SK-N-SH treated with all-trans-retinoic acid at 6 μM for 48 hours (cell line): ENCODE data around the gene PDE6A.

ENCODE experiments used
- ATAC-seq: fragments of 200-7000 bp; cut with Tn5 transposase; 3 replicates; pipeline ENCODE4 v1.9.1; 2020; ENCODE audit warnings: mild to moderate bottlenecking, moderate library complexity
- ARNTL ChIP-seq: fragments of 450-650 bp; formaldehyde crosslinking; IDR thresholded peaks from 2 replicates; pipeline ENCODE4 v1.5.0; 2020; ENCODE audit warnings: low read depth, mild to moderate bottlenecking, moderate library complexity, borderline replicate concordance
- BACH2 ChIP-seq: fragments of 250-450 bp; sonication (Bioruptor Pico); IDR thresholded peaks from 2 replicates; pipeline ENCODE4 v1.9.0; 2021; ENCODE audit warnings: mild to moderate bottlenecking, borderline replicate concordance
- CSDC2 ChIP-seq: fragments of 250-450 bp; sonication (Bioruptor Pico); IDR thresholded peaks from 2 replicates; pipeline ENCODE4 v1.5.0; 2020; ENCODE audit warnings: mild to moderate bottlenecking, moderate library complexity
- CSRNP3 ChIP-seq: fragments of 250-450 bp; sonication (Bioruptor Pico); IDR thresholded peaks from 2 replicates; pipeline ENCODE4 v1.5.1; 2021; ENCODE audit warnings: mild to moderate bottlenecking, moderate library complexity
- ESRRG ChIP-seq: fragments of 250-450 bp; sonication (Bioruptor Pico); IDR thresholded peaks from 2 replicates; pipeline ENCODE4 v1.6.1; 2021; ENCODE audit warnings: mild to moderate bottlenecking
- GLIS3 ChIP-seq: fragments of 250-450 bp; sonication (Bioruptor Pico); IDR thresholded peaks from 2 replicates; pipeline ENCODE4 v1.5.0; 2020; ENCODE audit warnings: mild to moderate bottlenecking, moderate library complexity
- ISL1 ChIP-seq: fragments of 250-450 bp; sonication (Bioruptor Pico); IDR thresholded peaks from 2 replicates; pipeline ENCODE4 v2.1.2; 2022; ENCODE audit warnings: mild to moderate bottlenecking, moderate library complexity
- POU6F1 ChIP-seq: fragments of 250-450 bp; sonication (Bioruptor Pico); IDR thresholded peaks from 2 replicates; pipeline ENCODE4 v1.8.0; 2021; ENCODE audit warnings: low read depth, mild to moderate bottlenecking, moderate library complexity, borderline replicate concordance
- PPARA ChIP-seq: fragments of 250-450 bp; sonication (Bioruptor Pico); IDR thresholded peaks from 2 replicates; pipeline ENCODE4 v1.5.0; 2020; ENCODE audit warnings: mild to moderate bottlenecking, borderline replicate concordance
- RARB ChIP-seq: fragments of 250-450 bp; sonication (Bioruptor Pico); IDR thresholded peaks from 2 replicates; pipeline ENCODE4 v1.8.0; 2021; ENCODE audit warnings: mild to moderate bottlenecking, moderate library complexity
- SNAI2 ChIP-seq: fragments of 250-450 bp; sonication (Bioruptor Pico); IDR thresholded peaks from 2 replicates; pipeline ENCODE4 v1.5.0; 2020; ENCODE audit warnings: mild to moderate bottlenecking, moderate library complexity
- TOX ChIP-seq: fragments of 250-450 bp; sonication (Bioruptor Pico); IDR thresholded peaks from 2 replicates; pipeline ENCODE4 v1.8.0; 2021; ENCODE audit warnings: mild to moderate bottlenecking, moderate library complexity, borderline replicate concordance
- TSHZ2 ChIP-seq: fragments of 250-450 bp; sonication (Bioruptor Pico); IDR thresholded peaks from 2 replicates; pipeline ENCODE4 v1.5.0; 2020; ENCODE audit warnings: mild to moderate bottlenecking, moderate library complexity
- ZC3H10 ChIP-seq: fragments of 250-450 bp; sonication (Bioruptor Pico); IDR thresholded peaks from 2 replicates; pipeline ENCODE4 v1.5.1; 2021; ENCODE audit warnings: mild to moderate bottlenecking, moderate library complexity
- ZFP30 ChIP-seq: fragments of 450-650 bp; formaldehyde crosslinking; IDR thresholded peaks from 2 replicates; pipeline ENCODE4 v1.5.0; 2022; ENCODE audit warnings: mild to moderate bottlenecking, moderate library complexity
- ZNF565 ChIP-seq: fragments of 450-650 bp; formaldehyde crosslinking; conservative IDR thresholded peaks from 2 replicates; pipeline ENCODE4 v1.5.0; 2020; ENCODE audit warnings: low read depth, mild to moderate bottlenecking, moderate library complexity
- ZNF70 ChIP-seq: fragments of 450-650 bp; formaldehyde crosslinking; IDR thresholded peaks from 2 replicates; pipeline ENCODE4 v1.5.0; 2020; ENCODE audit warnings: mild to moderate bottlenecking, moderate library complexity
- TF ChIP-seq, protein P1 (sequence below): fragments of 250-450 bp; sonication (Bioruptor Pico); IDR thresholded peaks from 2 replicates; pipeline ENCODE4 v1.8.0; 2020; ENCODE audit warnings: mild to moderate bottlenecking, moderate library complexity, borderline replicate concordance
- TF ChIP-seq, protein P2 (sequence below): fragments of 250-450 bp; sonication (Bioruptor Pico); IDR thresholded peaks from 2 replicates; pipeline ENCODE4 v1.5.1; 2020; ENCODE audit warnings: low read depth, mild to moderate bottlenecking, moderate library complexity

PDE6A gene

DNA sequence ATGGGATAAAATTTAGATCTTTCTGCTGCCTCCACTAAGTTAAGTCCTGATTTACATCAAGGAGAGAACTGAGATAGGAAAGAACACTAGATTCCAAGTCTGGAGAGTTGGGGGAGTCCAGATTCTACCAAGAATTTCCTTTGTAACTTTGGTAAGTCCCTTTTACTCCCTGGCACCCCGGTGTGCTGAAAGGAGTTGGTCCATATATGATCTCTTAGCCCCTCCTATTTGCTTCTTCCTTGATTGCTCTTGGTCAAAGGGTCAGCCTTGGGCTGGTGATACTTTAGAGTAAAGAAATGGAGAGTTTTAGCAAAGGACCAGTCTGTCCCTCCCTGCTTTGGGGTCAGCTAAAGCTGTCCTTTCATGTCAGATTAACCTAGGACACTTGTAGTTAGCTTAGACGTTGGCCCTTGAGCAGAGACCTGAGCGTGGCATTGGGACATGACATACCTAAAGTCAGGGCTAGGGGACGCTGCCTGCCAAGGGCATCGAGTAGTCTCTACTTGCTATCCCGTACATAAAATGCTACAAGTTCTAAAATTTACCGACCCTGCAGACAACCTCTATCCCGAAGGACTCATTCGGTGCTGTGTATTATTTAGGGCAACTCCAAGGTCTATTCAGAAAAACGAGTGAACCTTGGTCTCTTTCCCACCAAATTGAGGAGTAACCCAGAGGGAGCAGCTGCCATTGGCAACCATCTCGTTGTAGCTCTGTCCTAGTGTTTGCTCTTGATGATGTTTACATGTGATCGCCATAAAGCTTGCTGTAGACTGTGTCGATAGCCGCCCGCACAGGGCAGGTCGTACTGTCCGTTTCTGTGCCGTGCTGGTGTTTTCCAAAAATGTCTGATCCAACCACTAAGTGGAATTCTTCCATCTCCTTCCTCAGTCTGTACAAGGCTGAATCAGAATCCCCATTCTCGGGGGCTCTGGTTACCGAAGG, 94.4 kb downstream of the PDE6A start:
- no peak for ATAC-seq
- TF ChIP-seq TOX (CRISPR knock-in tag) (no peak), ZFP30 (CRISPR knock-in tag) (no peak), RARB (CRISPR knock-in tag) (no peak), BACH2 (CRISPR knock-in tag) (no peak), TSHZ2 (CRISPR knock-in tag) (no peak), ESRRG (CRISPR knock-in tag) (no peak), SNAI2 (CRISPR knock-in tag) (no peak), CSDC2 (CRISPR knock-in tag) (no peak), ZNF565 (CRISPR knock-in tag) (no peak), ISL1 (no peak), GLIS3 (no peak), ARNTL (CRISPR knock-in tag) (no peak), ZC3H10 (CRISPR knock-in tag) (no peak)
- TF ChIP-seq, protein P1, sequence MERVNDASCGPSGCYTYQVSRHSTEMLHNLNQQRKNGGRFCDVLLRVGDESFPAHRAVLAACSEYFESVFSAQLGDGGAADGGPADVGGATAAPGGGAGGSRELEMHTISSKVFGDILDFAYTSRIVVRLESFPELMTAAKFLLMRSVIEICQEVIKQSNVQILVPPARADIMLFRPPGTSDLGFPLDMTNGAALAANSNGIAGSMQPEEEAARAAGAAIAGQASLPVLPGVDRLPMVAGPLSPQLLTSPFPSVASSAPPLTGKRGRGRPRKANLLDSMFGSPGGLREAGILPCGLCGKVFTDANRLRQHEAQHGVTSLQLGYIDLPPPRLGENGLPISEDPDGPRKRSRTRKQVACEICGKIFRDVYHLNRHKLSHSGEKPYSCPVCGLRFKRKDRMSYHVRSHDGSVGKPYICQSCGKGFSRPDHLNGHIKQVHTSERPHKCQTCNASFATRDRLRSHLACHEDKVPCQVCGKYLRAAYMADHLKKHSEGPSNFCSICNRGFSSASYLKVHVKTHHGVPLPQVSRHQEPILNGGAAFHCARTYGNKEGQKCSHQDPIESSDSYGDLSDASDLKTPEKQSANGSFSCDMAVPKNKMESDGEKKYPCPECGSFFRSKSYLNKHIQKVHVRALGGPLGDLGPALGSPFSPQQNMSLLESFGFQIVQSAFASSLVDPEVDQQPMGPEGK (CRISPR knock-in tag) = no peak

DNA sequence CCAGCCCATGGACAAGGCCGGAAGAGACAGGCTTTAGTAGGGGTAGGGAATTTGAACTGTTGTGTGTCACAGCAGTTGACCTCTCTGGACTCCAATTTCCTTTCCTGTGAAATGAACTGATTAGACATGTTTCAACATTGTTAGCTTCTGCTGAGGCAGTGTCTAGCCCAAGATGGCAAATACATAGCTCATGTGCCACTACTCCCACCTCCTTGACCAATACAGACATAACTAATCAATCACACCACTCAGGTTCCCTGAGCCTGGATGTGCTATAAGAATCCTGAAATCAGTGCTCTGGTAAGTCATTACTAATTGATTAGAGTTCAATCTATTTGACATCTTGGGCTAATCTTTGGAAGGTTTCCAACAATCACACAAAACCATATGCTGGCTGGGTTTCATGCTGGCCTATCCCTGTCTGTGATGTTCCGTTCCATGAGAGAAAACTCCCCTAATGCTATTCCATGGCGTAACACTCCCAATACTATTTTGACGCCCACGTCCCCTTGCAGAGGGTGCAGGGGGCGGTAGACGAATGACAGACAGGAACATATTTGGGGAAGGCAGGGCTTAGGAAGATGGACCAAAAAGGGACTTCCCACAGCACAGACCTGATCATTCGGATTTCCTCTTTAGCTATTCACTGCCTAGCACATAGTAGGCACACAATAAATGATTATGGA, 95.2 kb downstream of the PDE6A start:
- TF ChIP-seq ZNF70 (CRISPR knock-in tag) (no peak), RARB (CRISPR knock-in tag) (no peak), PPARA (no peak), POU6F1 (CRISPR knock-in tag) (no peak), CSRNP3 (CRISPR knock-in tag) (no peak), ZFP30 (CRISPR knock-in tag) (no peak)
- TF ChIP-seq, protein P2, sequence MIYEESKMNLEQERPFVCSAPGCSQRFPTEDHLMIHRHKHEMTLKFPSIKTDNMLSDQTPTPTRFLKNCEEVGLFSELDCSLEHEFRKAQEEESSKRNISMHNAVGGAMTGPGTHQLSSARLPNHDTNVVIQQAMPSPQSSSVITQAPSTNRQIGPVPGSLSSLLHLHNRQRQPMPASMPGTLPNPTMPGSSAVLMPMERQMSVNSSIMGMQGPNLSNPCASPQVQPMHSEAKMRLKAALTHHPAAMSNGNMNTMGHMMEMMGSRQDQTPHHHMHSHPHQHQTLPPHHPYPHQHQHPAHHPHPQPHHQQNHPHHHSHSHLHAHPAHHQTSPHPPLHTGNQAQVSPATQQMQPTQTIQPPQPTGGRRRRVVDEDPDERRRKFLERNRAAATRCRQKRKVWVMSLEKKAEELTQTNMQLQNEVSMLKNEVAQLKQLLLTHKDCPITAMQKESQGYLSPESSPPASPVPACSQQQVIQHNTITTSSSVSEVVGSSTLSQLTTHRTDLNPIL (CRISPR knock-in tag) = no peak
- TF ChIP-seq, protein P1 (CRISPR knock-in tag) = no peak
- ATAC-seq = no peak
